Sigmoid colon (tissue), 7 donors: ENCODE measurements around the gene LTBR. TPM values are rescaled to one million over a fixed set of nuclear protein-coding genes. Genes with fewer than 3 reads are reported as not detected.

Experiments used
- DNase-seq: peaks from one replicate; pipeline ENCODE4 v3.0.0-alpha.2; 2019
- H3K27ac ChIP-seq, 4 donors: fragments of 200-600 bp; sonication (generic); one replicate each; pipeline ENCODE4 v1.5.1; 2016 to 2019; ENCODE audit warnings: mild to moderate bottlenecking in 1 of 4
- H3K27me3 ChIP-seq, 3 donors: fragments of 200-600 bp; sonication (generic); one replicate each; pipeline ENCODE4 v1.5.1; 2019; ENCODE audit warnings: mild to moderate bottlenecking in 1 of 3
- H3K36me3 ChIP-seq, 4 donors: fragments of 200-600 bp; sonication (generic); one replicate each; pipeline ENCODE4 v1.5.1; 2016 to 2019
- H3K4me1 ChIP-seq, 4 donors: fragments of 200-600 bp; sonication (generic); one replicate each; pipeline ENCODE4 v1.5.1; 2017 to 2019
- H3K4me3 ChIP-seq, 4 donors: fragments of 200-600 bp; sonication (generic); one replicate each; pipeline ENCODE4 v1.5.1; 2017 to 2019; ENCODE audit warnings: mild to moderate bottlenecking in 2 of 4, moderate library complexity in 1 of 4
- H3K9me3 ChIP-seq, 4 donors: fragments of 200-600 bp in 3 of 4; sonication (generic) in 3 of 4; one replicate each; pipeline versions ENCODE4 v1.5.1 to v1.6.1; 2013 to 2019
- EP300 ChIP-seq, 4 donors: sonication (generic); formaldehyde crosslinking; IDR thresholded peaks; one replicate each; pipeline ENCODE4 v1.6.1; 2017; ENCODE audit warnings: antibody characterized with exemption in 4 of 4
- POLR2A ChIP-seq, 2 donors: fragments of 450-650 bp; IDR thresholded peaks; one replicate each; pipeline ENCODE4 v1.6.1; 2016; ENCODE audit warnings: antibody characterized with exemption in 2 of 2, mild to moderate bottlenecking in 2 of 2, moderate library complexity in 2 of 2
- POLR2AphosphoS5 ChIP-seq, 4 donors: sonication (generic); formaldehyde crosslinking; IDR thresholded peaks; one replicate each; pipeline ENCODE4 v1.6.1; 2017; ENCODE audit warnings: antibody characterized with exemption in 4 of 4
- WGBS, 2 donors: extraction: QIAGEN DNeasy Blood & Tissue Kit; methylation state at CpG; one replicate each; pipeline ENCODE4 v1.1.7; 2013; 5-methylcytosine and 5-hydroxymethylcytosine counted together
- intact Hi-C: fragments of 100-400 bp; cut with DNase I; formaldehyde crosslinking; loops from one replicate; pipeline ENCODE4 v1.15.1; 2023
- polyA plus RNA-seq, 3 donors: library from polyadenylated mRNA; stranded (reverse); fragments of 200-250 nt; gene quantifications; one replicate each; pipeline ENCODE4 v1.2.3, GENCODE V29; 2013
- total RNA-seq, 4 donors: library from RNA; depleted of rRNA; stranded (reverse); fragments of >200 nt; gene quantifications; one replicate each; pipeline ENCODE4 v1.1.0, GENCODE V29; 2016
- TF ChIP-seq, protein P1 (sequence below), 4 experiments: fragments of 450-650 bp in 3 of 4; fragments of 200-600 bp in 1 of 4; IDR thresholded peaks; one replicate each; pipeline ENCODE4 v1.5.1; 2016 to 2019; ENCODE audit warnings: antibody characterized with exemption in 4 of 4, mild to moderate bottlenecking in 3 of 4, moderate library complexity in 2 of 4
- donor health status: healthy with polysubstance abuse.
- donor health status: Bipolar disorder and iron deficiency.
- donor health status: healthy.

LTBR gene
- total and polyA plus RNA-seq, 7 donors, result 36.3 to 200 (median 85.2) TPM

DNA sequence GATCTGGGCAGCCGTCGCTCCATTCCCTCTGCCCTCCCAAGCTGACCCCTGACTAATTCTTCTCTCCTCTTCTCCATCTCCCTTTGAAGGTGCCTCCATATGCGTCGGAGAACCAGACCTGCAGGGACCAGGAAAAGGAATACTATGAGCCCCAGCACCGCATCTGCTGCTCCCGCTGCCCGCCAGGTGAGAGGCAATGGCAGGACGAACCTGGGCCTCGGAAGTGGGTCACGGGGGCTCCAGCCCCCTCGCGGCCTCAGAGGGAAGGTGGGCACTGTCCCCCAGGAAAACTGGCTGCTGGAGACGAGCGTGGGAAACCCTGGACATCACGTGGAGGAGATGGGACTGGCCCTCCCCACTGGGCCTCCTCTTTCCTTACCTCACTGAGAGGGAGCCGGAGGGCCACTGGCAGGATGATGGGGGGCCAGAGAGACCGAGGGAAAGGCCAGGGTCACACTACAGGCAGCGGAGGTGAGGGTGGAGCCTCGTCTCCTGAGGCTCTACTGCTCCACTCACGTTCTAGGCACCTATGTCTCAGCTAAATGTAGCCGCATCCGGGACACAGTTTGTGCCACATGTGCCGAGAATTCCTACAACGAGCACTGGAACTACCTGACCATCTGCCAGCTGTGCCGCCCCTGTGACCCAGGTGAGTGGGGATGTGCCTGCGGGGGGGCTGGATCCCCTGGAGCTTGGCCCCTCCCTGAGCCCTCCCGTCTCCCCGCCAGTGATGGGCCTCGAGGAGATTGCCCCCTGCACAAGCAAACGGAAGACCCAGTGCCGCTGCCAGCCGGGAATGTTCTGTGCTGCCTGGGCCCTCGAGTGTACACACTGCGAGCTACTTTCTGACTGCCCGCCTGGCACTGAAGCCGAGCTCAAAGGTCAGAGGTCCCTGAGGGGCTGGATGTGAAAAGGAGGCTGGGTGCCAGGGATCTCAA lies 806 bp downstream of the LTBR start:
- H3K9me3 ChIP-seq, result no peaks in the 10 kb centered on the region
- H3K36me3 ChIP-seq, result peaks cover 0 to 38% (median 24%) of the 10 kb centered on the region in 4 donors
- intact Hi-C loops, result no loop called here

DNA sequence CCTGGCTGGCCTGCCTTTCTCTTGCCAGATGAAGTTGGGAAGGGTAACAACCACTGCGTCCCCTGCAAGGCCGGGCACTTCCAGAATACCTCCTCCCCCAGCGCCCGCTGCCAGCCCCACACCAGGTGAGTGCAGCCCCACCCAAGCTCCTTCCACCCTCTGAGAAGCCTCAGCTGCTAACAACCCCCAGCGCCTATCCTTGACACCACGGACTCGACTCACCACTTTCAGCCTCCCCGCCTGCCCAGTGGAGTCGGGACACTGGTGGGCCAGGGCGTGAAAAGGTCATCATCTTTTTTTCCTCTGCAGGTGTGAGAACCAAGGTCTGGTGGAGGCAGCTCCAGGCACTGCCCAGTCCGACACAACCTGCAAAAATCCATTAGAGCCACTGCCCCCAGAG lies 2.1 kb downstream of the LTBR start:
- H3K9me3 ChIP-seq, result no peaks in the 10 kb centered on the region
- no peaks in the 10 kb centered on the region for H3K27me3 ChIP-seq
- intact Hi-C loops, result no loop called here
- TF ChIP-seq POLR2A (IDR thresholded peaks at IDR 0.05) (no peak), EP300 (IDR thresholded peaks at IDR 0.05) (no peak), POLR2AphosphoS5 (IDR thresholded peaks at IDR 0.05) (no peak)
- TF ChIP-seq, protein P1, sequence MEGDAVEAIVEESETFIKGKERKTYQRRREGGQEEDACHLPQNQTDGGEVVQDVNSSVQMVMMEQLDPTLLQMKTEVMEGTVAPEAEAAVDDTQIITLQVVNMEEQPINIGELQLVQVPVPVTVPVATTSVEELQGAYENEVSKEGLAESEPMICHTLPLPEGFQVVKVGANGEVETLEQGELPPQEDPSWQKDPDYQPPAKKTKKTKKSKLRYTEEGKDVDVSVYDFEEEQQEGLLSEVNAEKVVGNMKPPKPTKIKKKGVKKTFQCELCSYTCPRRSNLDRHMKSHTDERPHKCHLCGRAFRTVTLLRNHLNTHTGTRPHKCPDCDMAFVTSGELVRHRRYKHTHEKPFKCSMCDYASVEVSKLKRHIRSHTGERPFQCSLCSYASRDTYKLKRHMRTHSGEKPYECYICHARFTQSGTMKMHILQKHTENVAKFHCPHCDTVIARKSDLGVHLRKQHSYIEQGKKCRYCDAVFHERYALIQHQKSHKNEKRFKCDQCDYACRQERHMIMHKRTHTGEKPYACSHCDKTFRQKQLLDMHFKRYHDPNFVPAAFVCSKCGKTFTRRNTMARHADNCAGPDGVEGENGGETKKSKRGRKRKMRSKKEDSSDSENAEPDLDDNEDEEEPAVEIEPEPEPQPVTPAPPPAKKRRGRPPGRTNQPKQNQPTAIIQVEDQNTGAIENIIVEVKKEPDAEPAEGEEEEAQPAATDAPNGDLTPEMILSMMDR (IDR thresholded peaks at IDR 0.05), result no peak
- DNase-seq, result no peak
- H3K4me1 ChIP-seq, result peaks cover 3 to 74% (median 64%) of the 10 kb centered on the region in 4 donors
- peaks cover 0 to 44% (median 28%) of the 10 kb centered on the region in 4 donors for H3K36me3 ChIP-seq
- H3K4me3 ChIP-seq, result peak overlapping the region in 1 of 4 donors; percentile 93
- 54 to 72% methylated on average over 11 of the region's 11 CpGs for WGBS, 2 donors
- H3K27ac ChIP-seq, result peak overlapping the region; percentile 37 to 98 (median 94)

More for the DNA sequence above, 806 bp downstream of the LTBR start:
- TF ChIP-seq POLR2AphosphoS5 (IDR thresholded peaks at IDR 0.05), result peak in 1 of 4 donors; percentile 15
- no peak for TF ChIP-seq EP300 (IDR thresholded peaks at IDR 0.05)
- TF ChIP-seq, protein P1 (IDR thresholded peaks at IDR 0.05), result no peak
- no peak for TF ChIP-seq POLR2A (IDR thresholded peaks at IDR 0.05)
- Histone ChIP-seq H3K27ac (peak overlapping the region; percentile 93 to 98 (median 94)), H3K27me3 (no peaks in the 10 kb centered on the region), H3K4me3 (peak overlapping the region; percentile 68 to 93 (median 84)), H3K4me1 (peaks cover 3 to 74% (median 62%) of the 10 kb centered on the region in 4 donors)
- peak; percentile 77 for DNase-seq
- WGBS, 2 donors, result 11 to 60% methylated on average over 36 of the region's 36 CpGs

DNA sequence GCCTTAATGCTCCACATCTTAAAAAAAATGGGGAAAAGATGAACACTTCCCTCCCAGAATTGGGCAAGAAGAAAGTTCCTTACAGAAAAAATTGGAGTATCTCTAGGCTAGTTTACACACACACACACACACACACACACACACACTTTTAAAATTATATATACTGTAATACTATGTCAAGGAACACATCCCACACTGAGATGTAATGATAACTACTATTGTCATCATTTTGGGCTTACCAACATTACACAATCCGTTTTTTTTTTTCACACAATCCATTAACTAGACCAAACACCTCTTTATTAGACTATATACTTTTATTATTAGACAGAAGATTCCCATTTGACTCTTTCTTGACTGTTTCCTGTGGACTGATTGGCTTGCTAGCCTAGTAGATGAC lies 2.5 kb downstream of the LTBR start:
- no peaks in the 10 kb centered on the region for H3K9me3 ChIP-seq
- DNase-seq, result no peak
- TF ChIP-seq, protein P1 (IDR thresholded peaks at IDR 0.05), result no peak
- TF ChIP-seq EP300 (IDR thresholded peaks at IDR 0.05) (no peak), POLR2A (IDR thresholded peaks at IDR 0.05) (no peak), POLR2AphosphoS5 (IDR thresholded peaks at IDR 0.05) (no peak)
- H3K36me3 ChIP-seq, result peaks cover 0 to 48% (median 29%) of the 10 kb centered on the region in 4 donors
- no peak overlapping the region for H3K4me3 ChIP-seq
- intact Hi-C loops, result no loop called here
- no peaks in the 10 kb centered on the region for H3K27me3 ChIP-seq
- H3K27ac ChIP-seq, result peak overlapping the region; percentile 37 to 98 (median 94)
- H3K4me1 ChIP-seq, result peaks cover 3 to 75% (median 68%) of the 10 kb centered on the region in 4 donors
- WGBS, 2 donors, result 31 to 72% methylated on average over 1 of the region's 1 CpG

DNA sequence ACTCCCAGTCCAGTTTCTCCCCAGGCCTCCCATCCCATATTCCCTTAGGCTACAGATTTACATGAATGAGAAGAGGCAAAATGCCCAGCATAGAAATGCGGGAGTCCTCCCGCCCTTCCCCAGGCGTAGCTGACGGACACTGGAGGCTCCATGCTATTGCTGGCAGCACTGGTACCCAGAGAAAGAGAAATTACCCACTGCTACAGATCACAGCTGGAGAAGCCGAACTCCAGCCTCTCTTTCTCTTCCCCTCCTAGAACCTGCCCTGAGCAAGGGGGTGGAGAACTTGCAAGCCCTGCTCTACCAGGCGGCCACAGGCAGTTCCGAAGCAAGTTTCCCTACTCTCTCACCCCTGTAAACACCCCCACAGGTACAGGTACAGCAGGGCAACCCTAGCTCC lies 3.6 kb downstream of the LTBR start:
- DNase-seq, result no peak
- Histone ChIP-seq H3K4me3 (no peak overlapping the region), H3K9me3 (no peaks in the 10 kb centered on the region), H3K27me3 (no peaks in the 10 kb centered on the region), H3K27ac (peak overlapping the region; percentile 5 to 98 (median 94)), H3K4me1 (peaks cover 3 to 83% (median 77%) of the 10 kb centered on the region in 4 donors), H3K36me3 (peaks cover 0 to 54% (median 29%) of the 10 kb centered on the region in 4 donors)
- intact Hi-C loops, result no loop called here
- 91 to 92% methylated on average over 7 of the region's 7 CpGs for WGBS, 2 donors
- no peak for TF ChIP-seq POLR2A (IDR thresholded peaks at IDR 0.05)
- TF ChIP-seq, protein P1 (IDR thresholded peaks at IDR 0.05), result no peak
- no peak for TF ChIP-seq EP300 (IDR thresholded peaks at IDR 0.05)
- no peak for TF ChIP-seq POLR2AphosphoS5 (IDR thresholded peaks at IDR 0.05)
